HG03060 (cell line): Measurements from ENCODE around the gene CDK13.

ENCODE experiments used
- ATAC-seq: cut with Tn5 transposase; IDR thresholded peaks from one replicate; pipeline ENCODE4 v1.9.1; 2021; ENCODE audit warnings: low read depth, moderate number of reproducible peaks; ENCODE audit not compliant: unreplicated experiment

Gene CDK13

GRCh38 chr7:39948956-39949928 lies 814 bp upstream of the CDK13 start:
- peak; percentile 71 for ATAC-seq

- no peak for ATAC-seq
These were observed 593 bp downstream of the CDK13 start for GRCh38 chr7:39950473-39951225.

- ATAC-seq: no peak
These were observed 1.5 kb downstream of the CDK13 start for GRCh38 chr7:39951226-39952194.

DNA sequence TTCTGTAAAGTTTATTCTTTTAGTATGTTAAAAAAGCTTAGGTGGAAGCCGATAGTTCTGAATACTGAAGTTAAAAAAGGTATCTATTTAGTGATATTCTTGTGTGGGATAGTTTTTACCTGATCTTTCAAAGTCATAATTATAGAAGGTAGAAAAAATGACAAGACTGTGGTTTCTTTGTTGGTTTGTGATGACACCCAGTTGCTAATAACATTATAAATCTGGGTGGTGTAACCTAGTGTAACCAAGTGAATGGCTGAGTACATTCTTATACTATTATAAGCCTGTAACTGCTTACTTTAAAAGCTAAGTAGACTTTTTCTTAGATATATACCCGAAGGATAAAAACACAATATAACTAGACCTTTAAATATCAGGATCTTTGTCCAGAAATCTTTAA lies 2.3 kb downstream of the CDK13 start:
- ATAC-seq: no peak

DNA sequence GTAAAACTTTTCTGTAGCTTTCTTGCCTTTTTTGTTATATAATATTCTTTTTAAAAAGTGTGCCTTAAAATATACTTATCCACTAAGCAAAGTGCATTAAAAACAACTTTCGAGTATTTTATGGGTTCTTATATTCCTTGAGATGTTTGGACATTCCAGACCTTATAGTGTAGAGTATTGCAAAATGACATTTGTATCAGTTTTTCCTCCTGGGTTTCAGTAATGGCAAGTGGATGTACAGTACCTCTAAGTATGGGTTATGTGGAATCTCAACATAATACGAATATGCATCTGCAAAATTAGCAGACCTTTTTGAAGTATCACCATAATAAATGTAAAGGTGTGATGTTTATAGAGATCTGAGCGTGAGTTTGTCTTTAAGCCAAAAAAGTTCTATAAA lies 2.7 kb downstream of the CDK13 start:
- no peak for ATAC-seq

- no peak for ATAC-seq
These were observed 4.6 kb downstream of the CDK13 start for GRCh38 chr7:39954694-39955093.

- ATAC-seq: no peak
These were observed 8.0 kb downstream of the CDK13 start for GRCh38 chr7:39958038-39958437.

DNA sequence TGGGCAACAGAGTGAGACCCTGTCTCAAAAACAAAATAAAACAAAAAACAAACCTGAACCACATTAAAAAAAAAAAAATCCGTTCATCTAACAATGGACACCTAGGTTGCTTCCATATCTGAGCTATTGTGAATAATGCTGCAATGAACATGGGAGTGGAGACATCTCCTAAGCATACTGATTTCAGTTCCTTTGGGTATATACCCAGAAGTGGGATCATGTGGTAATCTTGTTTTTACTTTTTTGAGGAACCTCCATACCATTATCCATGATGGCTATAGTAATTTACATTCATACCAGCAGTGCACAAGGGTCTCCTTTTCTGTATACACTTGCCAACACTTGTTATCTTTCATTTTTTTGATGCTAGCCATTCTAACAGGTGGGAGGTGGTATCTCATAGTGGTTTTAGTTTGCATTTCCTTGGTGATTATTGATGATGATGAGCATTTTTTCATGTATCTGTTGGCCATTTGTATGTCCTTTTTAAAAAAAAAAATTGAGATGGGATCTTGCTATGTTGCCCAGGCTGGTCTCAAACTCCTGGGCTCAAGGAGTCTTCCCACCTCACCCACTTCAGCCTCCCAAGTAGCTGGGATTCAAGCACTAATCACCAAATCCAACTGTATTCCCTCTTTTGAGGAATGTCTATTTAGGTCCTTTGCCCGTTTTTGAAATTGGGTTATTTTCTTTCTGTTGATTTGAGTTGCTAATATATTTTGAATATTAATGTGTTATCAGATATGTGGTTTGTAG lies 17.5 kb downstream of the CDK13 start:
- no peak for ATAC-seq

- ATAC-seq: no peak
These were observed 19.4 kb downstream of the CDK13 start for GRCh38 chr7:39969431-39969830.

DNA sequence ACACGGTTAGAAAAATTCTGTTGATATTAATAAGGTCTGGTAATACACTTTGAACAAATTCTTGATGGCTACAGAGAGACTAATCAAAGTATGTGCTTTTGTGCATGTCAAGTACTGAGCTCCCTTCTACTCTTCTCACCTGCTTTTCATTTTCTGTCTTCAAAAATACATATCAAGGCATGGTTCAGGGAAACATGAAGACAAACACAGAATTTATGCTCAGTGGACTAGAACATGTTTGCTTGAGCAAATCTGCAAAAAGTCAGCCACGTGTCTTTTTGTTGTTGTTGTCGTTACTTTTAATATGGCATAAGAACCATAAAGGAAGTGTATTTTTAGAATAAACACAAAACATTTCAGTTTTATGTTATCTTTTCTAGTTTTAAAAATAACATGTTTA lies 21.9 kb downstream of the CDK13 start:
- no peak for ATAC-seq

DNA sequence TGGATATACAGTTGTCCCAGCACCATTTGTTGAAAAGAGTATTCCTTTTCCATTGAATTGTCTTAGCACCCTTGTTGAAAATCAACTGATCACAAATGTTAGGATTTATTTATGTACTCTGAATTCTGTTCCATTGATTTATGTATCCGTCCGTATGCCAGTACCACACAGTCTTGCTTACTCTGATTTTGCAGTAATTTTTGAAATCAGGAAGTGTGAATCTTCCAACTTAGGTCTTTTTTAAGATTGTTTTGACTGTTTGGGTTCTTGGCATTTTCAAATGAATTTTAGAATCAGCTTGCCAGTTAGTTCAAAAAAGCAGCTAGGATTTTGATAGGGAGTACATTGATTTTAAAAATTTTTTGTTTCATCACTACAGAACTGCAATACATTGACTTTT lies 23.7 kb downstream of the CDK13 start:
- no peak for ATAC-seq

DNA sequence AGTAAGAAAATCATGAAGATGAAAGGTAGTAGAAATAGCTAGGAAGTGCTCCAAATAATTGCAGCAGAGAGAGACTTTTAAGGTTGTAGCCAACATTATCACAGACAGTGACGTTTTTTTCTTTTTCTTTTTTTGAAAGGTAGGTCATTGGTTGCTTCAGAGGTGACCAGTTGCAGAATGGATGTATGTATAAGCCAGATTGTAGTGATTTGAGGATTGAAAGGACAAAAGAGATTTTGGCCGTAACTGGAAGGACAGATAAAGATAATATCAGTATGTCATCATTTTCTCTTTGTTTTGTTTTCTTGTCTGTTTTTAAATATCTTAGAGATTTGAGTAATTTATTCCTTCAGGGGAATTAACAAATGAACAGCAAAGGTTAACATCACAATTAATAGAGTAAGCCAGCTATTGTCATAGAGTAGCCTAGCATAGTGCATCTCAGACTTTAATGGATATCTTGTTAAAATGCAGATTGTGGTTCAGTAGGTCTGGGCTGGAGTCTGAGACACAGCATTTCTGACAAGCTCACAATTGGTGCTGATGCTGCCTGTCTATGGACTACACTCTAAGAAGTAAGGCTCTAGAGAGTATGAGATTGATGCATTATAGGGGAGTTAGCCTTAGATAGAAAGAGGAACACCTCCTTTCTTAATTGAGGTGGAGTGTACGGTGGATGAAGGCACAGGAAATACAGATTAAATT lies 28.3 kb downstream of the CDK13 start:
- no peak for ATAC-seq

GRCh38 chr7:39979406-39980073 lies 29.5 kb downstream of the CDK13 start:
- no peak for ATAC-seq

DNA sequence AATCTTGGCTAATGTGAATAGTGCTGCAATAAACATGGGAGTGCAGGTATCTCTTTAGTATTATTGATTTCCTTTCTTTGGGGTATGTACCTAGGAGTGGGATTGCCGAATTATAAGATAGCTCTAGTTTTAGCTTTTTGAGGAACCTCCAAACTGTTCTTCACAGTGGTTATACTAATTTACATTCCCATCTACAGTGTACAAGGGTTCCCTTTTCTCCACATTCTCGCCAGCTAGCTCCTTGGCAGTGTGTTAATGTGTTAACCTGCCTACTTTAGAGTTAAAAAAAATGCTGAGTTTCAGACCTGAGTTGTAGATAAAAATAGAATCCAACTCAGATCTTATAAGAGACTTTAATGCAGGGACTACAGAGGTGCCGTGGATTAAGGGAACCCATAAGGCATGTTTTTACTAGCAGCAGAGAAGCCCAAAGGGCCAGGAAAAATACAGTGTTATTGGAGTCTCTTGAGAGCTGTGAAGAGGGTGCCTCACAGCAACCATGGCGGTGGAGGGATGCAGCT lies 35.4 kb downstream of the CDK13 start:
- ATAC-seq: no peak

- ATAC-seq: no peak
These were observed 37.7 kb downstream of the CDK13 start for GRCh38 chr7:39987641-39988347.

DNA sequence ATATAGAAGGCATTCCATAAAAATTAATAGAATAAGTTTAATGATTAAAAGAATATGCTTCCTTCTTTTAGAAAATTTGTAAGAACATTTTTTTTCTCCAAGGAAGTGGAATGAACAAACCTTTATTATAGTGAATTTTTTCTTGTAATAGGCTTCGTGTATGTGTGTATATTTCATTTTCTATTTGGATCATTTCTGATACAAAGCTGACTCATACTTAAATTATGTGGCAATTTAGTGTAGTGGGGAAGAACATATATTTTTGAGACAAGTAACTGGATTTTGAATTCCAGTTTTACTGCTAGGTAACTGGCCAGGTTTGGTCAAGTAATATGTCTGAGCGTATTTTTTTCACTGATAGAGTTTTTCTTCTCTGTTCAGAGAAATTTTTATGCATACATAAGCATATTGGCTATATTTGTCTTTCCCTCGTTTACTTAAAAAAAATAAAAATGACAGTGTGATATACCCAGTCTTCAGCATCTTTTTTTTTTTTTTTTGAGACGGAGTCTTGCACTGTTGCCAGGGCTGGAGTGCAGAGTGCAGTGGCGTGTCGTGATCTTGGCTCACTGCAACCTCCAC lies 50.8 kb downstream of the CDK13 start:
- ATAC-seq: no peak

GRCh38 chr7:40001649-40002048 lies 51.6 kb downstream of the CDK13 start:
- ATAC-seq: no peak
